CD4-positive, alpha-beta T cell (primary cell): Measurements from ENCODE around the gene ATG7. TPM values are rescaled to one million over a fixed set of nuclear protein-coding genes. Genes with fewer than 3 reads are reported as not detected.

Experiments used
- ATAC-seq: fragments of 200-7000 bp; cut with Tn5 transposase; one replicate; pipeline ENCODE4 v1.10.0; 2022; ENCODE audit warnings: mild to moderate bottlenecking; ENCODE audit not compliant: poor library complexity
- CTCF ChIA-PET: fragments of 350-600 bp; sonication (Branson Sonifier 250); formaldehyde crosslinking; loops from one replicate; lab custom pipeline; 2021; ENCODE audit warnings: antibody characterized with exemption, inconsistent platforms; lab: Charles Lee
- POLR2A ChIA-PET: fragments of 350-600 bp; sonication (Branson Sonifier 250); formaldehyde crosslinking; loops from one replicate; lab custom pipeline; 2021; ENCODE audit warnings: antibody characterized with exemption, inconsistent platforms; lab: Charles Lee
- DNase-seq, 14 experiments: peaks; one replicate each; pipeline ENCODE4 v3.0.0-alpha.2; 2013 to 2020; ENCODE audit warnings: mixed read lengths in 2 of 14
- H3K27ac ChIP-seq, 2 donors: one replicate each; pipeline versions ENCODE4 v1.5.1 to v1.7.0; 2013; ENCODE audit warnings: low read length in 2 of 2, low read depth in 1 of 2, mild to moderate bottlenecking in 1 of 2
- H3K27me3 ChIP-seq, 2 experiments: 1 replicate in 1 of 2; 2 replicates in 1 of 2; pipeline versions ENCODE4 v1.6.1 to v1.7.0; 2013; ENCODE audit warnings: low read length in 2 of 2, control low read depth in 1 of 2, mild to moderate bottlenecking in 1 of 2, moderate library complexity in 1 of 2; ENCODE audit not compliant: insufficient read depth in 2 of 2, control insufficient read depth in 1 of 2
- H3K36me3 ChIP-seq: one replicate; pipeline ENCODE4 v1.6.1; 2013; ENCODE audit warnings: low read length, control low read depth; ENCODE audit not compliant: insufficient read depth
- H3K4me1 ChIP-seq: one replicate; pipeline ENCODE4 v1.6.1; 2013; ENCODE audit warnings: low read length, control low read depth; ENCODE audit not compliant: insufficient read depth
- H3K4me3 ChIP-seq: one replicate; pipeline ENCODE4 v1.5.1; 2013; ENCODE audit warnings: mild to moderate bottlenecking, low read length, moderate library complexity
- H3K9me3 ChIP-seq, 2 experiments: 1 replicate in 1 of 2; 2 replicates in 1 of 2; pipeline versions ENCODE4 v1.6.1 to v1.7.0; 2013; ENCODE audit warnings: low read length in 2 of 2, mild to moderate bottlenecking in 2 of 2, control low read depth in 1 of 2, moderate library complexity in 1 of 2; ENCODE audit not compliant: control insufficient read depth in 1 of 2, insufficient read depth in 1 of 2
- H3K27ac Mint-ChIP-seq: one replicate; pipeline ENCODE4 v1.8.0; 2020; ENCODE audit warnings: mixed read lengths
- H3K27me3 Mint-ChIP-seq: one replicate; pipeline ENCODE4 v1.8.0; 2021; ENCODE audit warnings: mixed read lengths
- H3K36me3 Mint-ChIP-seq: one replicate; pipeline ENCODE4 v1.8.0; 2021; ENCODE audit warnings: low read depth, mixed read lengths
- H3K4me1 Mint-ChIP-seq: one replicate; pipeline ENCODE4 v1.8.0; 2021; ENCODE audit warnings: low read depth, mixed read lengths
- H3K4me3 Mint-ChIP-seq: one replicate; pipeline ENCODE4 v1.8.0; 2020; ENCODE audit warnings: mild to moderate bottlenecking, mixed read lengths
- H3K9me3 Mint-ChIP-seq: one replicate; pipeline ENCODE4 v1.8.0; 2020; ENCODE audit warnings: mixed read lengths
- CTCF ChIP-seq: fragments of 200-600 bp; IDR thresholded peaks from one replicate; pipeline ENCODE4 v1.8.0; 2022; ENCODE audit warnings: antibody characterized with exemption, mild to moderate bottlenecking
- intact Hi-C, 2 experiments: fragments of 100-400 bp; cut with DNase I in 1 of 2; cut with micrococcal nuclease in 1 of 2; formaldehyde crosslinking; loops; one replicate each; pipeline versions ENCODE4 v1.15.1 to v1.9.0; 2023 to 2025; cut with DNase I, micrococcal nuclease
- total RNA-seq, 174 experiments: library from RNA in 2 of 174; stranded (reverse) in 2 of 174; gene quantifications; one replicate each; pipeline ENCODE4 v1.2.3 and lab custom pipeline; 2021 to 2026

ATG7 gene
- total RNA-seq, 2 experiments from 2014 or later = 21.4 to 25.7 TPM

- Mint-ChIP-seq H3K27me3 (no peaks in the 10 kb centered on the region), H3K4me3 (no peak overlapping the region)
- TF ChIP-seq CTCF = no peak
These were observed 139.8 kb downstream of the ATG7 start for GRCh38 chr3:11411956-11412355.

GRCh38 chr3:11413071-11413470 lies 140.9 kb downstream of the ATG7 start:
- no peak for TF ChIP-seq CTCF
- intact Hi-C loops = no loop called here
- no peak overlapping the region for H3K27ac ChIP-seq
- CTCF ChIA-PET = no interaction called here
- no peak overlapping the region for H3K27ac Mint-ChIP-seq
- peaks cover 5% of the 10 kb centered on the region for H3K4me1 Mint-ChIP-seq
- H3K4me1 ChIP-seq = no peaks in the 10 kb centered on the region
- POLR2A ChIA-PET = no interaction called here
- H3K36me3 ChIP-seq = no peaks in the 10 kb centered on the region
- H3K9me3 ChIP-seq = peaks cover 4 to 9% of the 10 kb centered on the region in 2 experiments
- no peaks in the 10 kb centered on the region for H3K27me3 ChIP-seq
- H3K9me3 Mint-ChIP-seq = peaks cover 11% of the 10 kb centered on the region
- no peaks in the 10 kb centered on the region for H3K27me3 Mint-ChIP-seq
- no peak overlapping the region for H3K4me3 Mint-ChIP-seq
- H3K36me3 Mint-ChIP-seq = peaks cover 51% of the 10 kb centered on the region
- ATAC-seq (no peak), DNase-seq (no peak)
- no peak overlapping the region for H3K4me3 ChIP-seq

More at GRCh38 chr3:11411956-11412355, 139.8 kb downstream of the ATG7 start:
- intact Hi-C loops = no loop called here
- H3K4me1 ChIP-seq = no peaks in the 10 kb centered on the region
- H3K27me3 ChIP-seq = no peaks in the 10 kb centered on the region
- DNase-seq (no peak), ATAC-seq (no peak)
- H3K9me3 ChIP-seq = peaks cover 13 to 19% of the 10 kb centered on the region in 2 experiments
- H3K9me3 Mint-ChIP-seq = peaks cover 11% of the 10 kb centered on the region
- H3K27ac ChIP-seq = no peak overlapping the region
- POLR2A ChIA-PET = no interaction called here
- H3K27ac Mint-ChIP-seq = no peak overlapping the region
- H3K36me3 ChIP-seq = no peaks in the 10 kb centered on the region
- H3K36me3 Mint-ChIP-seq = peaks cover 61% of the 10 kb centered on the region
- peaks cover 5% of the 10 kb centered on the region for H3K4me1 Mint-ChIP-seq
- H3K4me3 ChIP-seq = no peak overlapping the region
- CTCF ChIA-PET = no interaction called here

- H3K36me3 Mint-ChIP-seq = peaks cover 31% of the 10 kb centered on the region
- CTCF ChIA-PET = no interaction called here
- TF ChIP-seq CTCF = no peak
These were observed 142.9 kb downstream of the ATG7 start for GRCh38 chr3:11415099-11415498.

More at GRCh38 chr3:11415099-11415498, 142.9 kb downstream of the ATG7 start:
- Mint-ChIP-seq H3K4me3 (no peak overlapping the region), H3K9me3 (peaks cover 2% of the 10 kb centered on the region), H3K27me3 (no peaks in the 10 kb centered on the region), H3K27ac (no peak overlapping the region), H3K4me1 (peaks cover 5% of the 10 kb centered on the region)
- Histone ChIP-seq H3K9me3 (peaks cover 0 to 4% of the 10 kb centered on the region in 2 experiments), H3K27me3 (no peaks in the 10 kb centered on the region), H3K36me3 (no peaks in the 10 kb centered on the region), H3K4me3 (no peak overlapping the region), H3K27ac (no peak overlapping the region), H3K4me1 (no peaks in the 10 kb centered on the region)
- intact Hi-C loops = no loop called here
- POLR2A ChIA-PET = no interaction called here
- no peak for ATAC-seq
- no peak for DNase-seq
